Trophoblast cell (in vitro differentiated cells and primary cell): Measurements from ENCODE around the gene RAB3GAP1.

Experiments used
- DNase-seq, 2 donors: peaks; one replicate each; pipeline ENCODE4 v3.0.0-alpha.2; 2016
- H2AFZ ChIP-seq: 2 replicates; pipeline ENCODE4 v1.6.1; 2013; ENCODE audit warnings: low read length, moderate library complexity, mild to moderate bottlenecking; ENCODE audit not compliant: insufficient read depth, poor library complexity
- H2AK5ac ChIP-seq: 2 replicates; pipeline ENCODE4 v1.6.1; 2013; ENCODE audit warnings: mild to moderate bottlenecking, low read length
- H2BK120ac ChIP-seq: 2 replicates; pipeline ENCODE4 v1.6.1; 2013; ENCODE audit warnings: low read length, mild to moderate bottlenecking, moderate library complexity; ENCODE audit not compliant: insufficient read depth, poor library complexity
- H2BK12ac ChIP-seq: 2 replicates; pipeline ENCODE4 v1.6.1; 2013; ENCODE audit warnings: mild to moderate bottlenecking, low read length, moderate library complexity
- H2BK5ac ChIP-seq: 2 replicates; pipeline ENCODE4 v1.6.1; 2013; ENCODE audit warnings: low read length, low read depth, moderate library complexity, mild to moderate bottlenecking; ENCODE audit not compliant: poor library complexity
- H3K14ac ChIP-seq: 2 replicates; pipeline ENCODE4 v1.6.1; 2013; ENCODE audit warnings: mild to moderate bottlenecking, low read length
- H3K18ac ChIP-seq: 2 replicates; pipeline ENCODE4 v1.6.1; 2013; ENCODE audit warnings: mild to moderate bottlenecking, low read length
- H3K23ac ChIP-seq: 2 replicates; pipeline ENCODE4 v1.6.1; 2013; ENCODE audit warnings: low read length
- H3K27ac ChIP-seq: 2 replicates; pipeline ENCODE4 v1.5.1; 2013; ENCODE audit warnings: low read depth, mild to moderate bottlenecking, inconsistent platforms, low read length, moderate library complexity
- H3K27me3 ChIP-seq: 2 replicates; pipeline ENCODE4 v1.6.1; 2013; ENCODE audit warnings: inconsistent platforms, mild to moderate bottlenecking, low read length, moderate library complexity; ENCODE audit not compliant: insufficient read depth
- H3K36me3 ChIP-seq, 2 experiments: 1 replicate in 1 of 2; 2 replicates in 1 of 2; pipeline ENCODE4 v1.6.1; 2013; ENCODE audit warnings: low read length in 2 of 2, mild to moderate bottlenecking in 2 of 2, moderate library complexity in 1 of 2; ENCODE audit not compliant: insufficient read depth in 2 of 2, control insufficient read depth in 1 of 2
- H3K4ac ChIP-seq: 2 replicates; pipeline ENCODE4 v1.6.1; 2013; ENCODE audit warnings: low read depth, mild to moderate bottlenecking, low read length, moderate library complexity
- H3K4me1 ChIP-seq, 2 experiments: 1 replicate in 1 of 2; 2 replicates in 1 of 2; pipeline ENCODE4 v1.6.1; 2013; ENCODE audit warnings: low read length in 2 of 2, mild to moderate bottlenecking in 2 of 2, moderate library complexity in 1 of 2; ENCODE audit not compliant: insufficient read depth in 2 of 2, control insufficient read depth in 1 of 2
- H3K4me2 ChIP-seq: 2 replicates; pipeline ENCODE4 v1.6.1; 2013; ENCODE audit warnings: inconsistent platforms, mild to moderate bottlenecking, low read length, moderate library complexity
- H3K4me3 ChIP-seq: 2 replicates; pipeline ENCODE4 v1.5.1; 2013; ENCODE audit warnings: mild to moderate bottlenecking, low read depth, low read length, inconsistent platforms
- H3K79me1 ChIP-seq: one replicate; pipeline ENCODE4 v1.6.1; 2013; ENCODE audit warnings: low read length
- H3K79me2 ChIP-seq: 2 replicates; pipeline ENCODE4 v1.6.1; 2013; ENCODE audit warnings: low read length, mild to moderate bottlenecking; ENCODE audit not compliant: control insufficient read depth, insufficient read depth, poor library complexity
- H3K9ac ChIP-seq: 2 replicates; pipeline ENCODE4 v1.6.1; 2013; ENCODE audit warnings: mild to moderate bottlenecking, low read length
- H3K9me3 ChIP-seq: 2 replicates; pipeline ENCODE4 v1.6.1; 2013; ENCODE audit warnings: low read depth, mild to moderate bottlenecking, control low read depth, inconsistent platforms, low read length; ENCODE audit not compliant: insufficient read depth
- H4K12ac ChIP-seq: 2 replicates; pipeline ENCODE4 v1.6.1; 2013; ENCODE audit warnings: low read depth, mild to moderate bottlenecking, low read length, moderate library complexity
- H4K8ac ChIP-seq: 2 replicates; pipeline ENCODE4 v1.6.1; 2013; ENCODE audit warnings: low read depth, mild to moderate bottlenecking, low read length, moderate library complexity
- H4K91ac ChIP-seq: one replicate; pipeline ENCODE4 v1.6.1; 2013; ENCODE audit warnings: low read depth, mild to moderate bottlenecking, low read length, moderate library complexity
- WGBS: extraction: QIAGEN DNeasy Blood & Tissue Kit; methylation state at CpG from one replicate; pipeline ENCODE4 v1.1.7; 2013; ENCODE audit warnings: missing lambda C conversion rate; ENCODE audit not compliant: insufficient read length, insufficient coverage; ENCODE audit errors: extremely low coverage; 5-methylcytosine and 5-hydroxymethylcytosine counted together

The RAB3GAP1 gene

GRCh38 chr2:135091681-135092080 is 39.6 kb downstream of the RAB3GAP1 start:
- no peak overlapping the region for H3K14ac ChIP-seq
- H3K4me3 ChIP-seq: no peak overlapping the region
- H3K27ac ChIP-seq: no peak overlapping the region
- no peaks in the 10 kb centered on the region for H3K79me1 ChIP-seq
- H3K23ac ChIP-seq: no peak overlapping the region
- no peaks in the 10 kb centered on the region for H3K27me3 ChIP-seq
- H4K91ac ChIP-seq: no peak overlapping the region
- H4K12ac ChIP-seq: no peak overlapping the region
- H3K79me2 ChIP-seq: no peaks in the 10 kb centered on the region
- no peak overlapping the region for H2BK5ac ChIP-seq
- H3K36me3 ChIP-seq: peaks cover 0 to 2% of the 10 kb centered on the region in 2 experiments
- H3K9me3 ChIP-seq: no peaks in the 10 kb centered on the region
- H2AFZ ChIP-seq: no peak overlapping the region
- H3K18ac ChIP-seq: no peak overlapping the region
- no peak overlapping the region for H3K9ac ChIP-seq
- H3K4ac ChIP-seq: no peak overlapping the region
- DNase-seq: no peak
- no peak overlapping the region for H4K8ac ChIP-seq
- H2BK12ac ChIP-seq: no peak overlapping the region
- H3K4me1 ChIP-seq: no peaks in the 10 kb centered on the region
- H3K4me2 ChIP-seq: no peak overlapping the region
- H2BK120ac ChIP-seq: no peak overlapping the region
- WGBS: no CpG with 5 or more reads among the region's 1 CpG
- H2AK5ac ChIP-seq: no peak overlapping the region

- Histone ChIP-seq H2AK5ac (no peak overlapping the region), H3K4ac (no peak overlapping the region), H3K27ac (no peak overlapping the region), H3K27me3 (no peaks in the 10 kb centered on the region), H3K4me1 (no peaks in the 10 kb centered on the region), H3K4me3 (no peak overlapping the region), H3K79me1 (no peaks in the 10 kb centered on the region), H4K91ac (no peak overlapping the region), H2BK12ac (no peak overlapping the region), H3K36me3 (peaks cover 0 to 4% of the 10 kb centered on the region in 2 experiments), H3K18ac (no peak overlapping the region), H3K9me3 (no peaks in the 10 kb centered on the region), H3K23ac (no peak overlapping the region), H2BK120ac (no peak overlapping the region), H2AFZ (no peak overlapping the region), H3K79me2 (no peaks in the 10 kb centered on the region), H4K8ac (no peak overlapping the region), H3K4me2 (no peak overlapping the region), H4K12ac (no peak overlapping the region), H2BK5ac (no peak overlapping the region), H3K14ac (no peak overlapping the region), H3K9ac (no peak overlapping the region)
- DNase-seq: no peak
Measured at GRCh38 chr2:135093193-135093592, 41.1 kb downstream of the RAB3GAP1 start.

GRCh38 chr2:135093670-135094330 is 41.7 kb downstream of the RAB3GAP1 start:
- H3K9me3 ChIP-seq: no peaks in the 10 kb centered on the region
- H3K27me3 ChIP-seq: no peaks in the 10 kb centered on the region
- no peak overlapping the region for H2BK5ac ChIP-seq
- no peak overlapping the region for H2BK120ac ChIP-seq
- no peak overlapping the region for H4K8ac ChIP-seq
- H4K12ac ChIP-seq: no peak overlapping the region
- no peak overlapping the region for H3K9ac ChIP-seq
- no peak overlapping the region for H4K91ac ChIP-seq
- no peaks in the 10 kb centered on the region for H3K79me1 ChIP-seq
- no peak overlapping the region for H3K23ac ChIP-seq
- no CpG with 5 or more reads among the region's 3 CpGs for WGBS
- no peak overlapping the region for H3K4me2 ChIP-seq
- H2AFZ ChIP-seq: no peak overlapping the region
- no peak overlapping the region for H2BK12ac ChIP-seq
- no peak overlapping the region for H2AK5ac ChIP-seq
- no peak overlapping the region for H3K18ac ChIP-seq
- H3K27ac ChIP-seq: no peak overlapping the region
- no peak overlapping the region for H3K14ac ChIP-seq
- no peak overlapping the region for H3K4ac ChIP-seq
- no peaks in the 10 kb centered on the region for H3K4me1 ChIP-seq
- DNase-seq: no peak
- no peak overlapping the region for H3K4me3 ChIP-seq
- H3K79me2 ChIP-seq: no peaks in the 10 kb centered on the region
- peaks cover 0 to 4% of the 10 kb centered on the region in 2 experiments for H3K36me3 ChIP-seq

- Histone ChIP-seq H2AK5ac (no peak overlapping the region), H3K23ac (no peak overlapping the region), H3K9ac (no peak overlapping the region), H4K91ac (no peak overlapping the region), H3K4me3 (no peak overlapping the region), H3K9me3 (no peaks in the 10 kb centered on the region), H3K14ac (no peak overlapping the region), H4K12ac (no peak overlapping the region), H3K36me3 (peaks cover 0 to 4% of the 10 kb centered on the region in 2 experiments), H2BK120ac (no peak overlapping the region), H2BK12ac (no peak overlapping the region), H2AFZ (no peak overlapping the region), H2BK5ac (no peak overlapping the region), H3K27ac (no peak overlapping the region), H3K4me1 (no peaks in the 10 kb centered on the region), H3K27me3 (no peaks in the 10 kb centered on the region), H3K4ac (no peak overlapping the region), H4K8ac (no peak overlapping the region), H3K18ac (no peak overlapping the region), H3K4me2 (no peak overlapping the region), H3K79me2 (no peaks in the 10 kb centered on the region), H3K79me1 (no peaks in the 10 kb centered on the region)
- no CpG with 5 or more reads among the region's 2 CpGs for WGBS
- no peak for DNase-seq
Measured at GRCh38 chr2:135094508-135094907, 42.4 kb downstream of the RAB3GAP1 start.
